OCI-LY7 (cell line): ENCODE measurements around the gene ERN2. TPM values are rescaled to one million over a fixed set of nuclear protein-coding genes. Genes with fewer than 3 reads are reported as not detected.

Experiments
- BruUV-seq: library from RNA; stranded (reverse); fragments of 400-500 nt; replicated peaks from 2 replicates; lab custom pipeline; 2021; lab: Mats Ljungman, UMichigan
- CTCF ChIA-PET: fragments of 300-600 bp; sonication (Branson Sonifier 250); formaldehyde crosslinking; loops from one replicate; lab custom pipeline; 2022; ENCODE audit warnings: antibody characterized with exemption; ENCODE audit not compliant: unreplicated experiment; lab: Charles Lee
- POLR2A ChIA-PET: fragments of 300-600 bp; sonication (Branson Sonifier 250); formaldehyde crosslinking; loops from one replicate; lab custom pipeline; 2022; ENCODE audit warnings: antibody characterized with exemption; lab: Charles Lee
- DNase-seq: peaks from one replicate; pipeline ENCODE4 v3.0.0-alpha.2; 2015; ENCODE audit warnings: low spot score
- H2AFZ ChIP-seq: fragments of 200-600 bp; sonication (generic), shearing (Covaris generic); 2 replicates; pipeline ENCODE4 v1.6.1; 2014; ENCODE audit warnings: mild to moderate bottlenecking, antibody characterized with exemption, low read length, moderate library complexity
- H3K27ac ChIP-seq: fragments of 200-600 bp; sonication (generic); 2 replicates; pipeline ENCODE4 v1.5.1; 2014; ENCODE audit warnings: mixed run types, low read depth, mild to moderate bottlenecking, moderate library complexity, low read length, inconsistent platforms; ENCODE audit not compliant: poor library complexity, severe bottlenecking
- H3K36me3 ChIP-seq: fragments of 200-600 bp; sonication (generic); 2 replicates; pipeline ENCODE4 v1.6.1; 2014; ENCODE audit warnings: mild to moderate bottlenecking, antibody characterized with exemption, low read length, moderate library complexity, mixed read lengths; ENCODE audit not compliant: insufficient read depth
- H3K4me1 ChIP-seq: fragments of 200-600 bp; sonication (generic); 2 replicates; pipeline ENCODE4 v1.5.1; 2014; ENCODE audit warnings: mild to moderate bottlenecking, low read length; ENCODE audit not compliant: insufficient read depth, poor library complexity, severe bottlenecking
- H3K4me2 ChIP-seq: fragments of 200-600 bp; sonication (generic); 2 replicates; pipeline ENCODE4 v1.6.1; 2014; ENCODE audit warnings: mild to moderate bottlenecking, low read length
- H3K4me3 ChIP-seq: fragments of 200-600 bp; sonication (generic); 2 replicates; pipeline ENCODE4 v1.5.1; 2014; ENCODE audit warnings: mild to moderate bottlenecking, low read depth, low read length; ENCODE audit not compliant: poor library complexity, severe bottlenecking
- H3K79me2 ChIP-seq: fragments of 200-600 bp; sonication (generic); 2 replicates; pipeline ENCODE4 v1.6.1; 2016; ENCODE audit warnings: low read depth, mild to moderate bottlenecking, low read length, moderate library complexity, mixed read lengths; ENCODE audit not compliant: insufficient read depth
- H3K9me2 ChIP-seq: fragments of 200-600 bp; sonication (generic); 2 replicates; pipeline ENCODE4 v1.6.1; 2016; ENCODE audit warnings: mild to moderate bottlenecking, low read length, mixed read lengths; ENCODE audit not compliant: insufficient read depth
- H3K9me3 ChIP-seq: fragments of 200-600 bp; sonication (generic); 2 replicates; pipeline ENCODE4 v1.6.1; 2014; ENCODE audit warnings: mild to moderate bottlenecking, mixed run types, low read length, mixed read lengths
- H4K20me1 ChIP-seq: fragments of 200-600 bp; sonication (generic); 2 replicates; pipeline ENCODE4 v1.6.1; 2014; ENCODE audit warnings: mild to moderate bottlenecking, antibody characterized with exemption, low read length, moderate library complexity, mixed read lengths; ENCODE audit not compliant: insufficient read depth
- CTCF ChIP-seq: fragments of 200-600 bp; sonication (generic); conservative IDR thresholded peaks from 2 replicates; pipeline ENCODE4 v1.5.1; 2014; ENCODE audit warnings: mild to moderate bottlenecking, antibody characterized with exemption, low read length, moderate library complexity, mixed read lengths
- EZH2phosphoT487 ChIP-seq: fragments of 200-600 bp; sonication (generic); IDR thresholded peaks from 2 replicates; pipeline ENCODE4 v1.6.1; 2018; ENCODE audit warnings: low read depth, borderline replicate concordance, mild to moderate bottlenecking, mixed run types, antibody characterized with exemption, low read length, moderate library complexity, mixed read lengths
- intact Hi-C: fragments of 100-400 bp; cut with micrococcal nuclease; formaldehyde crosslinking; loops from one replicate; pipeline ENCODE4 v1.10.0; 2022; ENCODE audit not compliant: unreplicated experiment
- total RNA-seq, 2 experiments: library from RNA; depleted of rRNA in 1 of 2; stranded (reverse); fragments of >200 nt in 1 of 2; shearing (Covaris generic) in 1 of 2; gene quantifications; 2 replicates each; pipeline ENCODE4 v1.2.3, GENCODE V29; 2014 to 2022

Gene ERN2
- total RNA-seq, 2 experiments from 2014 or later, result 1.2 to 2.5 TPM

- no peak for TF ChIP-seq EZH2phosphoT487
- TF ChIP-seq CTCF, result no peak
- Histone ChIP-seq H3K4me2 (no peak overlapping the region), H3K4me1 (no peaks in the 10 kb centered on the region), H3K36me3 (peaks cover 93% of the 10 kb centered on the region), H3K9me2 (no peaks in the 10 kb centered on the region), H3K4me3 (no peak overlapping the region), H3K9me3 (no peaks in the 10 kb centered on the region), H4K20me1 (no peaks in the 10 kb centered on the region), H3K79me2 (no peaks in the 10 kb centered on the region), H2AFZ (no peak overlapping the region), H3K27ac (no peak overlapping the region)
- no TSS peak for BruUV-seq
- ChIA-PET CTCF (no interaction called here), POLR2A (no interaction called here)
- no peak for DNase-seq
- intact Hi-C loops, result no loop called here
Measured at GRCh38 chr16:23666571-23667354, 46.3 kb downstream of the ERN2 start.

DNA sequence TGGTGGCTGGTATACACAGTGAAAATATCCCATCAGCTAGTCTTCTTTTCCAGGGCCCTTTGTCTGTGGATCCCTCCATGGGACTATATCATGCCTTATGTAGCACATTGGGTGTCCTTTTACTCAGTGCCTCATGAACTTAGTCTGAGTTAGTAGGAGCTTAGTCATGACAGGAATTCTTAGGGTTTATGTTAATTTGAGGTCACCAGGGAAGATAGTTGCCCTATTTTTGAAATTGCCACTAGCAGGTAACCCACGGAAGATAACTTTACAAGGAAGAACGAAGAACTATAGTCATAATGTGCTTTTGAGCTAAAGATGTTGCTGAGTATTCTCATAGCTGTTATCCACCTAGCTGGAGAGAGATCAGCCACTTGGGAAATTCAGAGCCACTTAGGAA lies 49.1 kb downstream of the ERN2 start:
- Histone ChIP-seq H2AFZ (no peak overlapping the region), H4K20me1 (no peaks in the 10 kb centered on the region), H3K9me3 (no peaks in the 10 kb centered on the region), H3K79me2 (no peaks in the 10 kb centered on the region), H3K36me3 (peaks cover 97% of the 10 kb centered on the region), H3K27ac (no peak overlapping the region), H3K4me1 (no peaks in the 10 kb centered on the region), H3K4me3 (no peak overlapping the region), H3K9me2 (no peaks in the 10 kb centered on the region), H3K4me2 (no peak overlapping the region)
- intact Hi-C loops, result no loop called here
- CTCF ChIA-PET, result interaction anchor here (0.6 kb wide), 1 partner anchor 15 kb away, joined by 3 read pairs; no protein-coding TSS in a partner anchor
- TF ChIP-seq CTCF (no peak), EZH2phosphoT487 (no peak)
- POLR2A ChIA-PET, result interaction anchor here (0.8 to 1.5 kb wide), 3 partner anchors 10 to 26 kb away, joined by 3 read pairs; no protein-coding TSS in a partner anchor
- BruUV-seq, result no TSS peak
- no peak for DNase-seq

DNA sequence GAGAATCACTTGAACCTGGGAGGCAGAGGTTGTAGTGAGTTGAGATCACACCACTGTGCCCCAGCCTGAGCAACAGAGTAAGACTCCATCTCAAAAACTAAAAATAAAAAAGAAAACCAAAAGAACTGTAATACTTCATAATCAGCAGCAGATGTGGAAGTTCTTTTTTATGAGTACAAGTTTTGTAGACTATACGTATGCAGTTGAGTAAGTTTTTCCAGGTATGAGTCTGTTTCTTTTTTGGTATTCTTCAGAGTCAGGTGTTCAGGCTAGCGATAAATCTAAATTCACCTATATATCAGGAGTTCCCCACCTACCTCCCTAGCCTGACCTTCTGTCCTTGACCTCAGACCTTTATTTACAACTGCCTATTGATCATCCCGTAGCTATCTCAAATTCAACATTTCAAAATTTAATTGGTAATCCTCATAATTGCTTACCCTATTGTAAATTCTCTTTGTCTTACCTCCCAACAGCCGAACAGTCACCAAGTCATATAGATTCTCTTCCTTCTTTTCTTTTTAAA lies 61.0 kb downstream of the ERN2 start:
- Histone ChIP-seq H4K20me1 (no peaks in the 10 kb centered on the region), H3K4me1 (peaks cover 29% of the 10 kb centered on the region), H3K4me3 (peak overlapping the region; percentile 30), H3K36me3 (peaks cover 89% of the 10 kb centered on the region), H3K9me3 (no peaks in the 10 kb centered on the region), H3K79me2 (peaks cover 83% of the 10 kb centered on the region; the same call in 1 of the 2 replicates), H3K27ac (peak overlapping the region; percentile 71), H3K9me2 (no peaks in the 10 kb centered on the region), H3K4me2 (peak overlapping the region; percentile 58), H2AFZ (no peak overlapping the region)
- POLR2A ChIA-PET, result interaction anchor here (0.7 to 1.8 kb wide), 3 partner anchors 12 to 419 kb away, joined by 3 read pairs; no protein-coding TSS in a partner anchor
- TF ChIP-seq CTCF, result no peak
- DNase-seq, result no peak
- BruUV-seq, result no TSS peak
- intact Hi-C loops, result no loop called here
- CTCF ChIA-PET, result no interaction called here
